D341Med (cell line): ENCODE measurements around the gene PFDN2.

Source experiments
- DNase-seq: peaks from one replicate; pipeline ENCODE4 v3.0.0; 2012; ENCODE audit warnings: low spot score

The PFDN2 gene

DNA sequence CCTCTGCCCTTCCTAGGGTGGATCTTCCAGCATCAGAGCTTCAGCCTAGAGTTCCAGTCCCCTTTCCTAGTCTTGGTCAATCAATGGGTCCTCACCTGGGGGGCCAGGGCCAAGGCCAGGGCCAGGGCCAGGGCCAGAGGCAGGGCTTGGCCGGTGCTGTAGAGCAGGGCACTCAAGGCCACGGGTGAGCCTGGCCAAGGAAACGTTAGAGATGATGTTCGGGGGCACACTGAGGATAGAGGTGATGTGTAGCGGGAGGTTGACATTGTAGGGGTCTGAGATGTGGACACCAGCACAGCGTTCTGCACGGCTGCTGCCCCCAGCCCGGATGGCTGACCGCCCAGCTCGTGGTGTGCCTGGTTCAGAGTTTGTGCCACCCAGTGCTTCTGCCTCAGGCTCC lies 66.6 kb downstream of the PFDN2 start:
- DNase-seq = peak; percentile 15
